CD8-positive, alpha-beta memory T cell (primary cell): ENCODE results near the gene FANCM. TPM values are rescaled to one million over a fixed set of nuclear protein-coding genes. Genes with fewer than 3 reads are reported as not detected.
A peak's percentile ranks its signal among the peaks of the same experiment; 100 is the strongest.

Experiments
- CTCF ChIA-PET: fragments of 350-600 bp; sonication (Branson Sonifier 250); formaldehyde crosslinking; loops from one replicate; lab custom pipeline; 2021; ENCODE audit warnings: antibody characterized with exemption; lab: Charles Lee
- POLR2A ChIA-PET: fragments of 350-600 bp; sonication (Branson Sonifier 250); formaldehyde crosslinking; loops from one replicate; lab custom pipeline; 2021; ENCODE audit warnings: antibody characterized with exemption; lab: Charles Lee
- DNase-seq, 5 donors: peaks; one replicate each; pipeline versions ENCODE4 v3.0.0 to v3.0.0-alpha.2; 2020 to 2022; ENCODE audit warnings: mixed read lengths in 1 of 5
- H3K27ac ChIP-seq: one replicate; pipeline ENCODE4 v1.7.0; 2013; ENCODE audit warnings: low read depth, mild to moderate bottlenecking, low read length, moderate library complexity
- H3K27me3 ChIP-seq: 2 replicates; pipeline ENCODE4 v1.7.0; 2013; ENCODE audit warnings: low read length, mild to moderate bottlenecking; ENCODE audit not compliant: insufficient read depth, poor library complexity, severe bottlenecking
- H3K36me3 ChIP-seq: 2 replicates; pipeline ENCODE4 v1.7.0; 2013; ENCODE audit warnings: mild to moderate bottlenecking, low read length, moderate library complexity; ENCODE audit not compliant: insufficient read depth
- H3K4me1 ChIP-seq: 2 replicates; pipeline ENCODE4 v1.7.0; 2013; ENCODE audit warnings: mild to moderate bottlenecking, low read length, moderate library complexity; ENCODE audit not compliant: insufficient read depth
- H3K4me3 ChIP-seq: 2 replicates; pipeline ENCODE4 v1.7.0; 2013; ENCODE audit warnings: mild to moderate bottlenecking, low read length
- H3K9me3 ChIP-seq: 2 replicates; pipeline ENCODE4 v1.7.0; 2013; ENCODE audit warnings: mild to moderate bottlenecking, low read length
- H3K27ac Mint-ChIP-seq, 8 donors: one replicate each; pipeline ENCODE4 v1.8.0; 2020 to 2021; ENCODE audit warnings: mixed read lengths in 8 of 8, mild to moderate bottlenecking in 6 of 8, inconsistent platforms in 3 of 8, moderate library complexity in 3 of 8
- H3K27me3 Mint-ChIP-seq, 2 donors: one replicate each; pipeline ENCODE4 v1.8.0; 2020 to 2021; ENCODE audit warnings: mixed read lengths in 2 of 2, mild to moderate bottlenecking in 1 of 2, moderate library complexity in 1 of 2
- H3K36me3 Mint-ChIP-seq, 3 donors: one replicate each; pipeline ENCODE4 v1.8.0; 2020 to 2021; ENCODE audit warnings: mixed read lengths in 3 of 3, inconsistent platforms in 1 of 3, mild to moderate bottlenecking in 1 of 3
- H3K4me1 Mint-ChIP-seq, 3 donors: one replicate each; pipeline ENCODE4 v1.8.0; 2020 to 2021; ENCODE audit warnings: mixed read lengths in 3 of 3, inconsistent platforms in 1 of 3, mild to moderate bottlenecking in 1 of 3
- H3K4me3 Mint-ChIP-seq, 7 donors: one replicate each; pipeline ENCODE4 v1.8.0; 2020 to 2021; ENCODE audit warnings: mixed read lengths in 7 of 7, mild to moderate bottlenecking in 6 of 7, moderate library complexity in 4 of 7, inconsistent platforms in 2 of 7
- H3K9me3 Mint-ChIP-seq, 5 donors: one replicate each; pipeline ENCODE4 v1.8.0; 2020 to 2022; ENCODE audit warnings: mixed read lengths in 5 of 5, mild to moderate bottlenecking in 3 of 5, moderate library complexity in 2 of 5, inconsistent platforms in 1 of 5
- polyA plus RNA-seq: library from polyadenylated mRNA; unstranded; fragments of 300-500 nt; fragmentation: Illumina TruSeq; gene quantifications from one replicate; pipeline ENCODE4 v1.2.3, GENCODE V29; 2021
- total RNA-seq, 2 experiments: library from RNA; stranded (reverse); gene quantifications; one replicate each; pipeline ENCODE4 v1.2.3, GENCODE V29; 2021

Gene FANCM
- total and polyA plus RNA-seq, 3 experiments from 2014 or later, result 4.6 to 12.6 (median 11.8) TPM

DNA sequence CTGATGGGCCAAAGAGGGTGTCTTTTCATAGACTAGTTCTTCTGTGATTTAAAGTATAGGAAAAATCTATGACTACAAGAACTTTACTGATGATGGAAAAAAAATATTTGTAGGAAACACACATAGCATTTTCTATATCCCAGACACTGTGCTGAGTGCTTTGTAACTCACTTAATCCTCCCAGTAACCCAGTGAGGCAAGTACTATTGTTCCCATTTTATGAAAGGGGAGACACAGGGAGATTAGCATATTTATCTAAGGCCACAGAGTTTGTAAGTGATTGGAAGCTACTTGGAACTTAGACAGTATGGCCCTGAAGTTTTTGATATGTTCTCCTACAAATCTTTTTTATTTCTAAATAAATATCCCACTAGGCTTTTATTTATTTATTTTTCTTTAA, 31.9 kb upstream of the FANCM start:
- POLR2A ChIA-PET, result no interaction called here
- no peaks in the 10 kb centered on the region for H3K9me3 ChIP-seq
- no peaks in the 10 kb centered on the region for H3K27me3 Mint-ChIP-seq
- no peak overlapping the region for H3K4me3 ChIP-seq
- H3K27ac Mint-ChIP-seq, result peak overlapping the region in 2 of 8 donors; percentile 21 to 38
- H3K4me1 Mint-ChIP-seq, result peaks cover 5 to 9% (median 7%) of the 10 kb centered on the region in 3 donors
- H3K36me3 ChIP-seq, result peaks cover 23% of the 10 kb centered on the region
- CTCF ChIA-PET, result no interaction called here
- H3K4me1 ChIP-seq, result no peaks in the 10 kb centered on the region
- H3K9me3 Mint-ChIP-seq, result no peaks in the 10 kb centered on the region
- no peak overlapping the region for H3K4me3 Mint-ChIP-seq
- peaks cover 11 to 79% (median 12%) of the 10 kb centered on the region in 3 donors for H3K36me3 Mint-ChIP-seq
- no peak overlapping the region for H3K27ac ChIP-seq
- no peak for DNase-seq
- H3K27me3 ChIP-seq, result no peaks in the 10 kb centered on the region

DNA sequence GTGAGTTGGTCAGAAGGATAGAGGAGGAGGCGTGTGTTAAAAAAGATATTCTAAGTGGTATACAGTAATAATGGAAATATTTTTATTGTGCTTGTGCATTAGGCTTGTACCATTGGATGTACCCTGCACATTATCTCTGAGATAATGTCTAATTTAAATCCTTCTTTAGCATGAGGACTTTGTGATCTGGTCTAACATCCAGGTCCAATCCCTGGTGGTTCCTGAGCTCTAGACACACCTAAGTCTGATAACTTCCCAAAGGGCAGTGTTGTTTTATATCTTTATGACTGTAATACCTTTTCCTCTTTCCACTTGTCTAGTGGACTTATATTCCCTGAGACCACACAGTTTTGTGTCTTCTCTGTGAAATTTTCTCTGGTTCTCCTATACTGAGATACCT, 31.2 kb upstream of the FANCM start:
- DNase-seq, result no peak
- H3K9me3 Mint-ChIP-seq, result no peaks in the 10 kb centered on the region
- Histone ChIP-seq H3K36me3 (peaks cover 25% of the 10 kb centered on the region), H3K27ac (no peak overlapping the region), H3K4me3 (no peak overlapping the region), H3K4me1 (no peaks in the 10 kb centered on the region), H3K9me3 (no peaks in the 10 kb centered on the region), H3K27me3 (no peaks in the 10 kb centered on the region)
- ChIA-PET POLR2A (no interaction called here), CTCF (no interaction called here)
- H3K27ac Mint-ChIP-seq, result peak overlapping the region in 1 of 8 donors; percentile 72
- H3K36me3 Mint-ChIP-seq, result peaks cover 11 to 78% (median 12%) of the 10 kb centered on the region in 3 donors
- no peaks in the 10 kb centered on the region for H3K27me3 Mint-ChIP-seq
- no peak overlapping the region for H3K4me3 Mint-ChIP-seq
- peaks cover 3 to 5% (median 3%) of the 10 kb centered on the region in 3 donors for H3K4me1 Mint-ChIP-seq

DNA sequence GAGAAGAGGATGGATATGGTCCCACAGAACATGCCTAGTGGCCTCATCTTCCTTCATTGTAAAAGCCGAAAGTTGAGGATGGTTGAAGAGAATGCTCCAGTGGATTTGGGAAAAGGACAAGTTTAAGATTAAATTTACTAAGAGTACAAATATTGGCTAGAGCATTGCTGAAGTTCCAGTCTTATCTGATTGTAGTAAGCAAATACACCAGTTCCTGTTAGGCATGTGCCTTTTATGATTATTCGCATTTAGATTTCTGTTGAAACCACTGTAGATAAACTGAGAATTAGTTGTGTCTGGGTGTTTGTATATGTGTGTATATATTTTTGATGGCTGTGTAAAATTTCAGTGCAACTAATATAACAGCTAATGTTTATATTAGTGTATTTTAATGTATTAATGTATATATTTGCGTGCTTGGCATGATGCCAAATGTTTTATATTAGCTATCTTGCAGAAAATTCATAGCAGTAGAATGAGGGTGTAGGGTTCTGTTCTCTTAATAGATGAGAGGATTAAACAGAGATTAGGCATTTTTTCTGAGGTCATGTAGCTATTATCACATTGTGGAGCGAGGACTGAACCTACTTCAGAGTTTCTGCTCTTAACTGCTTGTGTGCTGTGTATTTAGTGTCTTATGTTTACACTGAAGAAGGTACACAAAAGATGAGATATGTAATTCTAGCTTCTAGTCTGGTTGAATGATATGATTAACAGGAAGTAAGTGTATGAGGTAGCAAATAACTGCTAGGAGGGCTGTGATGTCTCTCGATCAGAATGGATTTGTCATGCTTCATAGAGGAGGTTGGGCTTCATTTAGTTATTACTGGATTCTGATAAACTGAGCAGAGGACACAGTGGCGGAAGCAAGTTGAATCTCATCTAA, 22.6 kb upstream of the FANCM start:
- H3K9me3 Mint-ChIP-seq, result no peaks in the 10 kb centered on the region
- DNase-seq, result no peak
- no peaks in the 10 kb centered on the region for H3K27me3 Mint-ChIP-seq
- no peaks in the 10 kb centered on the region for H3K9me3 ChIP-seq
- peaks cover 47% of the 10 kb centered on the region for H3K36me3 ChIP-seq
- no peak overlapping the region for H3K27ac ChIP-seq
- no peak overlapping the region for H3K4me3 ChIP-seq
- peaks cover 0 to 80% (median 27%) of the 10 kb centered on the region in 3 donors for H3K36me3 Mint-ChIP-seq
- no peaks in the 10 kb centered on the region for H3K27me3 ChIP-seq
- peaks cover 3 to 13% (median 12%) of the 10 kb centered on the region in 3 donors for H3K4me1 Mint-ChIP-seq
- no peak overlapping the region for H3K4me3 Mint-ChIP-seq
- H3K4me1 ChIP-seq, result no peaks in the 10 kb centered on the region
- H3K27ac Mint-ChIP-seq, result peak overlapping the region; percentile 11 to 85 (median 34)
- POLR2A ChIA-PET, result interaction anchor here (1.0 kb wide), 1 partner anchor 21 kb away, joined by 3 read pairs; the partner anchor contains the start of gene FKBP3
- CTCF ChIA-PET, result interaction anchor here (1.5 kb wide), 1 partner anchor 16 kb away, joined by 4 read pairs; no protein-coding TSS in a partner anchor

DNA sequence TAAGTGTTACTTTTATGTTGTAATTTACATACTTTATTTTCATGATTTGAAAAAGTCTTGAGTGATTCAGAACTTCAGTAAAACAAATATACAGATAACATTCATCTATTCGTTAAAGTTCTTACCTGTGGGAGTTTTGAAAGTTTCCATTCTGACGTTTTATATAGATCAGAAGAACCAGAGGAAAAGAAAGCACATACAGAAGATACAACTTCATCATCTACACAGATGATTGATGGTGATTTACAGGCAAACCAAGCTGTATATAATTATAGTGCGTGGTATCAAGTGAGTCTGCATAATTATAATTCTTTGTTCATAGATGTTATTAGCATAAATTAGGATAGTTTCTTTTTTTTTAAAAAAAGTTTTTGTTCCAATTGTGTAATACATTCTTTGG, 21.4 kb upstream of the FANCM start:
- H3K4me3 ChIP-seq, result no peak overlapping the region
- no peaks in the 10 kb centered on the region for H3K9me3 ChIP-seq
- H3K36me3 ChIP-seq, result peaks cover 42% of the 10 kb centered on the region
- H3K36me3 Mint-ChIP-seq, result peaks cover 0 to 79% (median 27%) of the 10 kb centered on the region in 3 donors
- ChIA-PET POLR2A (interaction anchor here (1.0 kb wide), 1 partner anchor 20 kb away, joined by 3 read pairs; the partner anchor contains the start of gene FKBP3), CTCF (no interaction called here)
- no peaks in the 10 kb centered on the region for H3K9me3 Mint-ChIP-seq
- H3K27ac Mint-ChIP-seq, result peak overlapping the region in 2 of 8 donors; percentile 41 to 47
- H3K4me1 Mint-ChIP-seq, result peaks cover 3 to 13% (median 12%) of the 10 kb centered on the region in 3 donors
- H3K27me3 Mint-ChIP-seq, result no peaks in the 10 kb centered on the region
- no peaks in the 10 kb centered on the region for H3K4me1 ChIP-seq
- no peak overlapping the region for H3K27ac ChIP-seq
- no peaks in the 10 kb centered on the region for H3K27me3 ChIP-seq
- no peak for DNase-seq
- H3K4me3 Mint-ChIP-seq, result no peak overlapping the region

DNA sequence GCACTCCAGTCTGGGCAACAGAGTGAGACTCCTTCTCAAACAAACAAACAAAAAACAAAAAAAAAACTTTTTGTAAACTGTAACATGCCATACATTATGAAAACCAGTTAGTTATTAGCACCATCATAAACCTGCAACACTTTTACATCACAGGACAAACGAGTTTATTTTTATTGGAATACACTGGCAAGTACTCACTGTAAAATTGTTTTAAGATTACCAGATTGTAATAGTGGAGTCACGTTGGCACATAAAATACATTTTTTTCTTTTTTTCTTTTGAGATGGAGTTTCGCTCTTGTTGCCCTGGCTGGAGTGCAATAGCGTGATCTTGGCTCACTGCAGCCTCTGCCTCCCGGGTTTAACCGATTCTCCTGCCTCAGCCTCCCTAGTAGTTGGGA, 17.1 kb upstream of the FANCM start:
- Histone ChIP-seq H3K27me3 (no peaks in the 10 kb centered on the region), H3K27ac (no peak overlapping the region), H3K36me3 (peaks cover 33% of the 10 kb centered on the region), H3K4me3 (no peak overlapping the region), H3K4me1 (no peaks in the 10 kb centered on the region), H3K9me3 (no peaks in the 10 kb centered on the region)
- Mint-ChIP-seq H3K27me3 (no peaks in the 10 kb centered on the region), H3K9me3 (no peaks in the 10 kb centered on the region), H3K4me1 (peaks cover 1 to 15% (median 9%) of the 10 kb centered on the region in 3 donors), H3K27ac (peak overlapping the region in 1 of 8 donors; percentile 65), H3K4me3 (no peak overlapping the region), H3K36me3 (peaks cover 5 to 77% (median 24%) of the 10 kb centered on the region in 3 donors)
- no peak for DNase-seq
- CTCF ChIA-PET, result interaction anchor here (2.5 kb wide), 1 partner anchor 13 kb away, joined by 5 read pairs; no protein-coding TSS in a partner anchor
- POLR2A ChIA-PET, result no interaction called here

DNA sequence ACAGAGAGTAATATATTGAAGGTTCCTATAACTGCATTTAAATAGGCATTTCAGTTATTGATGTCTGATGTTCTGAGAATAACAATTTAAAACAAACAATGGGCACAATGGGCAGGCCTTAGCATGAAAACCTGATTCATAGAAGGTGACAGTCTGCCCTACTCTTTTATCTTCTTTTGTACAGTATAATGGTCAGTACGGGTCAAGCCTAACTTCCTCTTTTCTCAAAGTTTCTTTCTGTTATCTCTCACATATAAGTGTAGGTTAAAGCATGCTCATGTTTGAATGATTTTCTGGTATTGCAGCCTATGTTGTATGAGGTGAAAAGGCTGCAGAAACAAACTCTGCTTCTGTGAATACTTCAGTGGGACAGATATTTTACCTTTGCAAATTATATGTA, 15.6 kb upstream of the FANCM start:
- H3K27me3 Mint-ChIP-seq, result no peaks in the 10 kb centered on the region
- H3K9me3 Mint-ChIP-seq, result no peaks in the 10 kb centered on the region
- peaks cover 26% of the 10 kb centered on the region for H3K36me3 ChIP-seq
- no peaks in the 10 kb centered on the region for H3K4me1 ChIP-seq
- H3K4me3 Mint-ChIP-seq, result no peak overlapping the region
- H3K4me1 Mint-ChIP-seq, result peaks cover 1 to 8% (median 4%) of the 10 kb centered on the region in 3 donors
- DNase-seq, result no peak
- POLR2A ChIA-PET, result no interaction called here
- H3K36me3 Mint-ChIP-seq, result peaks cover 5 to 75% (median 24%) of the 10 kb centered on the region in 3 donors
- H3K27ac ChIP-seq, result no peak overlapping the region
- no peak overlapping the region for H3K4me3 ChIP-seq
- peak overlapping the region in 2 of 8 donors; percentile 68 to 78 for H3K27ac Mint-ChIP-seq
- CTCF ChIA-PET, result no interaction called here
- no peaks in the 10 kb centered on the region for H3K27me3 ChIP-seq
- H3K9me3 ChIP-seq, result no peaks in the 10 kb centered on the region

DNA sequence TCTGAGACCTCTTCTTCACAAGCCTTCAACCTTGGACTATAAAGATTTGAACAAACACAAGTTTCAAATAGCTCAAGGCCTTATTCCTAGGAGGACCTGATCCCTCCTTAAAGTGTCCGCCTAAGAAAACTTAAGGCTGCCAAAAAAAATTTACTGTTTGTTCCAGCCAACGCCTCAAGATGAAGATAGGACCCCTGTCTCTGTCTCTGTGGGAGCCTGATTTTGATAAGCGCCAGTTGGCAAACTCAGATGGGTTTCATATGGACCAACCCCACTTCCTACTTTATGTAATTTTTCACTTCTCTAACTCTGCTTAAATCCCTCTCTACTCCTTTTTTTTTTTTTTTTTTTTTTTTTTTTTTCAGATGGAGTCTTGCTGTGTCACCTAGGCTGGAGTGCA, 12.5 kb upstream of the FANCM start:
- Mint-ChIP-seq H3K27ac (no peak overlapping the region), H3K27me3 (no peaks in the 10 kb centered on the region), H3K4me3 (no peak overlapping the region), H3K4me1 (peaks cover 7 to 21% (median 9%) of the 10 kb centered on the region in 3 donors), H3K9me3 (no peaks in the 10 kb centered on the region), H3K36me3 (peaks cover 5 to 63% (median 24%) of the 10 kb centered on the region in 3 donors)
- no peak for DNase-seq
- H3K27me3 ChIP-seq, result no peaks in the 10 kb centered on the region
- H3K4me1 ChIP-seq, result no peaks in the 10 kb centered on the region
- no peaks in the 10 kb centered on the region for H3K9me3 ChIP-seq
- ChIA-PET CTCF (interaction anchor here (1.2 kb wide), 1 partner anchor 10 kb away, joined by 3 read pairs; no protein-coding TSS in a partner anchor), POLR2A (no interaction called here)
- peaks cover 12% of the 10 kb centered on the region for H3K36me3 ChIP-seq
- no peak overlapping the region for H3K4me3 ChIP-seq
- H3K27ac ChIP-seq, result no peak overlapping the region

DNA sequence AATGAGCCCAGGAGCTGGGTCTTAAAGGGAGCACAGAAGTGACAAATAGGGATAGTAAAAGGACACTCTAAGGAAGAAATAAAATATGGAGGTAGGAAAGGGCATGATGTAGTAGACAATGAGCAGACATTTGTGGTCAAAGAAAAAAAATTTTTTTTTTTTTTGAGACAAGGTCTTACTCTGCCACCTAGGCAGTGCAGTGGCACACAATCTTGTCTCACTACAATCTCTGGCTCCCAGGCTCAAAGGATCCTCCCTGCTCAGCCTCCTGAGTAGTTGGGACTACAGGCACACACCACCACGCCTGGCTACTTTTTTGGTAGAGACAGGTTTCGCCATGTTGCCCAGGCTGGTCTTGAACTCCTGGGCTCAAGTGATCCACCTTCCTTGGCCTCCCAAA, 10.0 kb upstream of the FANCM start:
- Histone ChIP-seq H3K36me3 (peaks cover 3% of the 10 kb centered on the region), H3K27me3 (no peaks in the 10 kb centered on the region), H3K4me3 (no peak overlapping the region), H3K4me1 (no peaks in the 10 kb centered on the region), H3K9me3 (no peaks in the 10 kb centered on the region), H3K27ac (no peak overlapping the region)
- peaks cover 10 to 34% (median 29%) of the 10 kb centered on the region in 3 donors for H3K4me1 Mint-ChIP-seq
- no peaks in the 10 kb centered on the region for H3K9me3 Mint-ChIP-seq
- no peaks in the 10 kb centered on the region for H3K27me3 Mint-ChIP-seq
- H3K36me3 Mint-ChIP-seq, result peaks cover 0 to 52% (median 16%) of the 10 kb centered on the region in 3 donors
- ChIA-PET CTCF (interaction anchor here (0.8 to 1.2 kb wide), 2 partner anchors 32 to 143 kb away, joined by 3 read pairs; no protein-coding TSS in a partner anchor), POLR2A (no interaction called here)
- H3K4me3 Mint-ChIP-seq, result no peak overlapping the region
- H3K27ac Mint-ChIP-seq, result no peak overlapping the region
- no peak for DNase-seq
